ENCODE results near the gene ZBED4.

DNA sequence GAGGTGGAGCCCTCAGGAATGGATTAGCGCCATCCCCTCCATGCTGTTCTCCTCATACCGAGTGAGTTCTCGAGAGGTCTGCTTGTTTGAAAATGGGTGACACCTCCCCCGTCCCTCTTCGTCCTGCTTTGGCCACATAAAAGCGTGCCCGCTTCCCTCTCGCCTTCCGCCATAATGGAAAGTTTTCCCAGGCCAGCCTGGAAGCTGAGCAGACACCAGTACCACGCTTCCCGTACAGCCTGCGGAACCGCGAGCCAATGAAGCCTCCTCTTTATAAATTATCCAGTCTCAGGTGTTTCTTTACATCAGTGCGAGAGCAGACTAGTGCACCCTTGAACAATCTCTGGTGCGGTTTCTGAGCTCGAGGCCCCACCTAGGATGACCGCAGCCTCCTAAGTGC, 51.8 kb downstream of the ZBED4 start:
- TF ChIP-seq, protein P1, sequence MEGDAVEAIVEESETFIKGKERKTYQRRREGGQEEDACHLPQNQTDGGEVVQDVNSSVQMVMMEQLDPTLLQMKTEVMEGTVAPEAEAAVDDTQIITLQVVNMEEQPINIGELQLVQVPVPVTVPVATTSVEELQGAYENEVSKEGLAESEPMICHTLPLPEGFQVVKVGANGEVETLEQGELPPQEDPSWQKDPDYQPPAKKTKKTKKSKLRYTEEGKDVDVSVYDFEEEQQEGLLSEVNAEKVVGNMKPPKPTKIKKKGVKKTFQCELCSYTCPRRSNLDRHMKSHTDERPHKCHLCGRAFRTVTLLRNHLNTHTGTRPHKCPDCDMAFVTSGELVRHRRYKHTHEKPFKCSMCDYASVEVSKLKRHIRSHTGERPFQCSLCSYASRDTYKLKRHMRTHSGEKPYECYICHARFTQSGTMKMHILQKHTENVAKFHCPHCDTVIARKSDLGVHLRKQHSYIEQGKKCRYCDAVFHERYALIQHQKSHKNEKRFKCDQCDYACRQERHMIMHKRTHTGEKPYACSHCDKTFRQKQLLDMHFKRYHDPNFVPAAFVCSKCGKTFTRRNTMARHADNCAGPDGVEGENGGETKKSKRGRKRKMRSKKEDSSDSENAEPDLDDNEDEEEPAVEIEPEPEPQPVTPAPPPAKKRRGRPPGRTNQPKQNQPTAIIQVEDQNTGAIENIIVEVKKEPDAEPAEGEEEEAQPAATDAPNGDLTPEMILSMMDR (conservative IDR thresholded peaks at IDR 0.05; ENCODE audit: low read depth in 2 of 2), result no peak
- TF ChIP-seq, protein P2, sequence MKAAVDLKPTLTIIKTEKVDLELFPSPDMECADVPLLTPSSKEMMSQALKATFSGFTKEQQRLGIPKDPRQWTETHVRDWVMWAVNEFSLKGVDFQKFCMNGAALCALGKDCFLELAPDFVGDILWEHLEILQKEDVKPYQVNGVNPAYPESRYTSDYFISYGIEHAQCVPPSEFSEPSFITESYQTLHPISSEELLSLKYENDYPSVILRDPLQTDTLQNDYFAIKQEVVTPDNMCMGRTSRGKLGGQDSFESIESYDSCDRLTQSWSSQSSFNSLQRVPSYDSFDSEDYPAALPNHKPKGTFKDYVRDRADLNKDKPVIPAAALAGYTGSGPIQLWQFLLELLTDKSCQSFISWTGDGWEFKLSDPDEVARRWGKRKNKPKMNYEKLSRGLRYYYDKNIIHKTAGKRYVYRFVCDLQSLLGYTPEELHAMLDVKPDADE (IDR thresholded peaks at IDR 0.05), result no peak
- TF ChIP-seq EZH2phosphoT487 (IDR thresholded peaks at IDR 0.05; ENCODE audit: unreplicated experiment) (no peak), POLR2AphosphoS5 (IDR thresholded peaks at IDR 0.05; ENCODE audit: low read depth) (no peak), ZNF331 (CRISPR knock-in tag; IDR thresholded peaks at IDR 0.05; ENCODE audit: low read depth) (no peak), EZH2 (IDR thresholded peaks at IDR 0.05; ENCODE audit: low read depth, unreplicated experiment) (no peak), JUNB (IDR thresholded peaks at IDR 0.05; ENCODE audit: unreplicated experiment) (no peak), NANOG (IDR thresholded peaks at IDR 0.05; ENCODE audit: borderline replicate concordance) (no peak), ZNF114 (CRISPR knock-in tag; IDR thresholded peaks at IDR 0.05) (no peak), CREB1 (CRISPR knock-in tag; IDR thresholded peaks at IDR 0.05; ENCODE audit: low read depth) (no peak), STAT1 (IDR thresholded peaks at IDR 0.05; ENCODE audit: unreplicated experiment) (no peak)
- TF ChIP-seq, protein P3, sequence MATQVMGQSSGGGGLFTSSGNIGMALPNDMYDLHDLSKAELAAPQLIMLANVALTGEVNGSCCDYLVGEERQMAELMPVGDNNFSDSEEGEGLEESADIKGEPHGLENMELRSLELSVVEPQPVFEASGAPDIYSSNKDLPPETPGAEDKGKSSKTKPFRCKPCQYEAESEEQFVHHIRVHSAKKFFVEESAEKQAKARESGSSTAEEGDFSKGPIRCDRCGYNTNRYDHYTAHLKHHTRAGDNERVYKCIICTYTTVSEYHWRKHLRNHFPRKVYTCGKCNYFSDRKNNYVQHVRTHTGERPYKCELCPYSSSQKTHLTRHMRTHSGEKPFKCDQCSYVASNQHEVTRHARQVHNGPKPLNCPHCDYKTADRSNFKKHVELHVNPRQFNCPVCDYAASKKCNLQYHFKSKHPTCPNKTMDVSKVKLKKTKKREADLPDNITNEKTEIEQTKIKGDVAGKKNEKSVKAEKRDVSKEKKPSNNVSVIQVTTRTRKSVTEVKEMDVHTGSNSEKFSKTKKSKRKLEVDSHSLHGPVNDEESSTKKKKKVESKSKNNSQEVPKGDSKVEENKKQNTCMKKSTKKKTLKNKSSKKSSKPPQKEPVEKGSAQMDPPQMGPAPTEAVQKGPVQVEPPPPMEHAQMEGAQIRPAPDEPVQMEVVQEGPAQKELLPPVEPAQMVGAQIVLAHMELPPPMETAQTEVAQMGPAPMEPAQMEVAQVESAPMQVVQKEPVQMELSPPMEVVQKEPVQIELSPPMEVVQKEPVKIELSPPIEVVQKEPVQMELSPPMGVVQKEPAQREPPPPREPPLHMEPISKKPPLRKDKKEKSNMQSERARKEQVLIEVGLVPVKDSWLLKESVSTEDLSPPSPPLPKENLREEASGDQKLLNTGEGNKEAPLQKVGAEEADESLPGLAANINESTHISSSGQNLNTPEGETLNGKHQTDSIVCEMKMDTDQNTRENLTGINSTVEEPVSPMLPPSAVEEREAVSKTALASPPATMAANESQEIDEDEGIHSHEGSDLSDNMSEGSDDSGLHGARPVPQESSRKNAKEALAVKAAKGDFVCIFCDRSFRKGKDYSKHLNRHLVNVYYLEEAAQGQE (IDR thresholded peaks at IDR 0.05; ENCODE audit: unreplicated experiment), result no peak
- TF ChIP-seq, protein P4, sequence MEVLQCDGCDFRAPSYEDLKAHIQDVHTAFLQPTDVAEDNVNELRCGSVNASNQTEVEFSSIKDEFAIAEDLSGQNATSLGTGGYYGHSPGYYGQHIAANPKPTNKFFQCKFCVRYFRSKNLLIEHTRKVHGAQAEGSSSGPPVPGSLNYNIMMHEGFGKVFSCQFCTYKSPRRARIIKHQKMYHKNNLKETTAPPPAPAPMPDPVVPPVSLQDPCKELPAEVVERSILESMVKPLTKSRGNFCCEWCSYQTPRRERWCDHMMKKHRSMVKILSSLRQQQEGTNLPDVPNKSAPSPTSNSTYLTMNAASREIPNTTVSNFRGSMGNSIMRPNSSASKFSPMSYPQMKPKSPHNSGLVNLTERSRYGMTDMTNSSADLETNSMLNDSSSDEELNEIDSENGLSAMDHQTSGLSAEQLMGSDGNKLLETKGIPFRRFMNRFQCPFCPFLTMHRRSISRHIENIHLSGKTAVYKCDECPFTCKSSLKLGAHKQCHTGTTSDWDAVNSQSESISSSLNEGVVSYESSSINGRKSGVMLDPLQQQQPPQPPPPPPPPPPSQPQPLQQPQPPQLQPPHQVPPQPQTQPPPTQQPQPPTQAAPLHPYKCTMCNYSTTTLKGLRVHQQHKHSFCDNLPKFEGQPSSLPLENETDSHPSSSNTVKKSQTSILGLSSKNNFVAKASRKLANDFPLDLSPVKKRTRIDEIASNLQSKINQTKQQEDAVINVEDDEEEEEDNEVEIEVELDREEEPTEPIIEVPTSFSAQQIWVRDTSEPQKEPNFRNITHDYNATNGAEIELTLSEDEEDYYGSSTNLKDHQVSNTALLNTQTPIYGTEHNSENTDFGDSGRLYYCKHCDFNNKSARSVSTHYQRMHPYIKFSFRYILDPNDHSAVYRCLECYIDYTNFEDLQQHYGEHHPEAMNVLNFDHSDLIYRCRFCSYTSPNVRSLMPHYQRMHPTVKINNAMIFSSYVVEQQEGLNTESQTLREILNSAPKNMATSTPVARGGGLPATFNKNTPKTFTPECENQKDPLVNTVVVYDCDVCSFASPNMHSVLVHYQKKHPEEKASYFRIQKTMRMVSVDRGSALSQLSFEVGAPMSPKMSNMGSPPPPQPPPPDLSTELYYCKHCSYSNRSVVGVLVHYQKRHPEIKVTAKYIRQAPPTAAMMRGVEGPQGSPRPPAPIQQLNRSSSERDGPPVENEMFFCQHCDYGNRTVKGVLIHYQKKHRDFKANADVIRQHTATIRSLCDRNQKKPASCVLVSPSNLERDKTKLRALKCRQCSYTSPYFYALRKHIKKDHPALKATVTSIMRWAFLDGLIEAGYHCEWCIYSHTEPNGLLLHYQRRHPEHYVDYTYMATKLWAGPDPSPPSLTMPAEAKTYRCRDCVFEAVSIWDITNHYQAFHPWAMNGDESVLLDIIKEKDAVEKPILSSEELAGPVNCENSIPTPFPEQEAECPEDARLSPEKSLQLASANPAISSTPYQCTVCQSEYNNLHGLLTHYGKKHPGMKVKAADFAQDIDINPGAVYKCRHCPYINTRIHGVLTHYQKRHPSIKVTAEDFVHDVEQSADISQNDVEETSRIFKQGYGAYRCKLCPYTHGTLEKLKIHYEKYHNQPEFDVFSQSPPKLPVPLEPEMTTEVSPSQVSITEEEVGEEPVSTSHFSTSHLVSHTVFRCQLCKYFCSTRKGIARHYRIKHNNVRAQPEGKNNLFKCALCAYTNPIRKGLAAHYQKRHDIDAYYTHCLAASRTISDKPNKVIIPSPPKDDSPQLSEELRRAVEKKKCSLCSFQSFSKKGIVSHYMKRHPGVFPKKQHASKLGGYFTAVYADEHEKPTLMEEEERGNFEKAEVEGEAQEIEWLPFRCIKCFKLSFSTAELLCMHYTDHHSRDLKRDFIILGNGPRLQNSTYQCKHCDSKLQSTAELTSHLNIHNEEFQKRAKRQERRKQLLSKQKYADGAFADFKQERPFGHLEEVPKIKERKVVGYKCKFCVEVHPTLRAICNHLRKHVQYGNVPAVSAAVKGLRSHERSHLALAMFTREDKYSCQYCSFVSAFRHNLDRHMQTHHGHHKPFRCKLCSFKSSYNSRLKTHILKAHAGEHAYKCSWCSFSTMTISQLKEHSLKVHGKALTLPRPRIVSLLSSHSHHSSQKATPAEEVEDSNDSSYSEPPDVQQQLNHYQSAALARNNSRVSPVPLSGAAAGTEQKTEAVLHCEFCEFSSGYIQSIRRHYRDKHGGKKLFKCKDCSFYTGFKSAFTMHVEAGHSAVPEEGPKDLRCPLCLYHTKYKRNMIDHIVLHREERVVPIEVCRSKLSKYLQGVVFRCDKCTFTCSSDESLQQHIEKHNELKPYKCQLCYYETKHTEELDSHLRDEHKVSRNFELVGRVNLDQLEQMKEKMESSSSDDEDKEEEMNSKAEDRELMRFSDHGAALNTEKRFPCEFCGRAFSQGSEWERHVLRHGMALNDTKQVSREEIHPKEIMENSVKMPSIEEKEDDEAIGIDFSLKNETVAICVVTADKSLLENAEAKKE (CRISPR knock-in tag; IDR thresholded peaks at IDR 0.05), result no peak
